ENCODE measurements around the gene SPDEF. TPM values are rescaled to one million over a fixed set of nuclear protein-coding genes. Genes with fewer than 3 reads are reported as not detected.

SPDEF gene
- total and polyA plus RNA-seq, 7 donors = 0.71 to 101 (median 67.4) TPM; not detected in 3

GRCh38 chr6:34520645-34521462, 35.3 kb downstream of the SPDEF start:
- H3K9me3 ChIP-seq = no peaks in the 10 kb centered on the region
- intact Hi-C loops (cut with DNase I) = no loop called here
- no peak overlapping the region for H3K27ac ChIP-seq
- no peaks in the 10 kb centered on the region for H3K4me1 ChIP-seq
- H3K36me3 ChIP-seq = no peaks in the 10 kb centered on the region
- no peak for DNase-seq
- peaks cover 0 to 15% (median 0%) of the 10 kb centered on the region in 3 donors for H3K27me3 ChIP-seq
- TF ChIP-seq EP300 (IDR thresholded peaks at IDR 0.05) (no peak), POLR2A (IDR thresholded peaks at IDR 0.05) (no peak), POLR2AphosphoS5 (IDR thresholded peaks at IDR 0.05) (no peak), CTCF (IDR thresholded peaks at IDR 0.05) (no peak)
- 85 to 91% methylated on average over 24 of the region's 24 CpGs for WGBS, 2 donors
- no peak overlapping the region for H3K4me3 ChIP-seq

DNA sequence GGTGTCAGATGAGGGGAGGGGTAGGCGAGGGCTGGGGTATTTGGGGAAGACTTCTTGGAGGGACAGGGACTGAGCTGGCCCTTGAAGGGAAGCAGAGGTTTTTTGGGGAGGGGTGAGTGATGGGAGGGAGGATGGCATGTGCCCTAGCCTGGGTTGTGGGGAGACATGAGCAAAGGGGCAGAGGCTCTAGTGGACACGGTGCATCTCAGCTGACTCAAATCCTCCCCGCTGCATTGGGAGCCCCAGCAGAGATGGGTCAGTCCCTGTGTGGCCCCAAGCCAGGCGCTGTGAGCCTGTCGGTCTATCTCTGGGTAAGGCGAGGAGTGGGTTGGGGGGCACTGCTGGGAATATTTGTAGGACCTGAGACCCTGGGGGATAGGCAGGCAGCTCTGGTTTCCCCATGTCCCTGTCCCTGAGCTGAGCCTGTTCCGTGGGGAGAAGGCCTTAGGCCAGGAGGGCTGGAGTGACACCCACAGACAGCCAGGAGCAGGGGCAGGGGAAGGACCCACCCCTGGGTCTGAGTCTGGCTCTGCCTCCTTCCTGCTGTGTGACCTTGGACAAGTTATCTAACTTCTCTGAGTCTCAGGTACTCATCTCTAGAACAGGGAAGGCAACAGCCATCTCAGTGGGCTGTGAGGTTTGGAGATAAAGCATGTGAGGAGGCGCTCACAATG, 36.0 kb downstream of the SPDEF start:
- Histone ChIP-seq H3K27ac (no peak overlapping the region), H3K36me3 (no peaks in the 10 kb centered on the region), H3K9me3 (no peaks in the 10 kb centered on the region), H3K4me1 (peaks cover 0 to 3% (median 0%) of the 10 kb centered on the region in 4 donors), H3K27me3 (peaks cover 0 to 23% (median 0%) of the 10 kb centered on the region in 3 donors), H3K4me3 (no peak overlapping the region)
- DNase-seq = no peak
- intact Hi-C loops (cut with DNase I) = no loop called here
- TF ChIP-seq POLR2AphosphoS5 (IDR thresholded peaks at IDR 0.05) = no peak
- no peak for TF ChIP-seq CTCF (IDR thresholded peaks at IDR 0.05)
- TF ChIP-seq EP300 (IDR thresholded peaks at IDR 0.05) = no peak
- TF ChIP-seq POLR2A (IDR thresholded peaks at IDR 0.05) = no peak
- WGBS, 2 donors = 93% methylated on average over 8 of the region's 8 CpGs

DNA sequence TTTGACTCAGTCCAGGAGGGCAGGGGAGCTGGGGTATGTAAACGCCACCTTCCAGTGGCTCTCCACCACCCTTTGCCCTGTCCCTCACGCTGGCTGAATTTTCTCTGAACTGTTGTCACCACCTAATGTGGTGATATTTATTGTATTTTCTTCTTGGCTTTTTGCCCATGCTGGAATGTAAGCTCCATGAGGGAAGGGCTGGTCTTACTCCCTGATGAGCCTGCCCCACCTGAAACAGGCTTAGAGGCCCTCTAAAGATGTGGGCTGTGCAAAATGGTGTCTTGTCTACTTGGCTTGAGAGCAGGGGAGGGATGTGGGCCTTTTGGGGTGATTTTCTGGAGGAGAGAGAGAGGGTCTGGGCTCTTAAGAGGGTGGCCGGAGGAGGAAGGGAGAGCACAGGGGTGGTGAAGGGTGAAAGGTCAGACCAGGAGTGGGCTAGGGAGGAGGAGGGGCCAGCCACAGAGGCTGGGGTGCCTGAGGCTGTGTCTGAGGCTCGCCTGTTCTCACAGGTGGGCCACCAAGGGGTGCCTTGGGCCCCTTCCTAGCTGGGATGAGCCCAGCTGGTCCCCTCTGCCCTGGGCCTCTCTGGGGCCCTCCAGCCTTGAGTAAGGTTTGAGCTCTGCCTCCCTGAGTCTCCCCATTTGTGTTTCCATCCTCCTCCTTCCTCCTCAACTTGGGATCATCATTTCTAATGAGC, 37.3 kb downstream of the SPDEF start:
- WGBS, 2 donors = 82 to 94% methylated on average over 4 of the region's 4 CpGs

GRCh38 chr6:34517966-34518365, 38.2 kb downstream of the SPDEF start:
- Histone ChIP-seq H3K36me3 (no peaks in the 10 kb centered on the region), H3K9me3 (no peaks in the 10 kb centered on the region), H3K27ac (no peak overlapping the region), H3K27me3 (peaks cover 0 to 30% (median 5%) of the 10 kb centered on the region in 3 donors), H3K4me3 (no peak overlapping the region), H3K4me1 (peaks cover 0 to 10% (median 0%) of the 10 kb centered on the region in 4 donors)
- no peak for DNase-seq
- intact Hi-C loops (cut with DNase I) = no loop called here
- TF ChIP-seq CTCF (IDR thresholded peaks at IDR 0.05) (no peak), EP300 (IDR thresholded peaks at IDR 0.05) (no peak), POLR2AphosphoS5 (IDR thresholded peaks at IDR 0.05) (no peak), POLR2A (IDR thresholded peaks at IDR 0.05) (no peak)
- WGBS, 2 donors = 88 to 89% methylated on average over 8 of the region's 8 CpGs

More for the DNA sequence above, 37.3 kb downstream of the SPDEF start:
- Histone ChIP-seq H3K4me1 (peaks cover 0 to 10% (median 0%) of the 10 kb centered on the region in 4 donors), H3K36me3 (no peaks in the 10 kb centered on the region), H3K27me3 (peaks cover 0 to 30% (median 5%) of the 10 kb centered on the region in 3 donors), H3K27ac (no peak overlapping the region), H3K4me3 (no peak overlapping the region), H3K9me3 (no peaks in the 10 kb centered on the region)
- intact Hi-C loops (cut with DNase I) = no loop called here
- TF ChIP-seq EP300 (IDR thresholded peaks at IDR 0.05) (no peak), POLR2A (IDR thresholded peaks at IDR 0.05) (no peak), POLR2AphosphoS5 (IDR thresholded peaks at IDR 0.05) (no peak), CTCF (IDR thresholded peaks at IDR 0.05) (no peak)
- DNase-seq = no peak

Measured in sigmoid colon (tissue), 7 donors.